ENCODE measurements around the gene ARSJ. TPM values are rescaled to one million over a fixed set of nuclear protein-coding genes. Genes with fewer than 3 reads are reported as not detected.

Gene ARSJ
- total RNA-seq, 1 experiment from 2014 or later: 43.9 TPM

- BruUV-seq (replicated peaks): no TSS peak
- intact Hi-C loops (cut with micrococcal nuclease; ENCODE audit: unreplicated experiment) (no loop called here), in situ Hi-C loops (cut with HindIII; ENCODE audit: low pct_unique_long_range_greater_than_20kb, low sequenced_read_pairs) (no loop called here)
- ChIA-PET POLR2A (interaction anchor here (1.0 kb wide), 1 partner anchor 77 kb away, joined by 7 read pairs; no protein-coding TSS in a partner anchor), CTCF (no interaction called here)
- H3K4me1 ChIP-seq (ENCODE audit: control insufficient read depth, insufficient read depth, low read length): no peaks in the 10 kb centered on the region
- no peak overlapping the region for H3K27ac ChIP-seq (ENCODE audit: low read length)
- no peaks in the 10 kb centered on the region for H3K36me3 ChIP-seq (ENCODE audit: control insufficient read depth, insufficient read depth, low read length)
- no peak for TF ChIP-seq CTCF (IDR thresholded peaks at IDR 0.05)
- no peak for TF ChIP-seq TCF7L2 (IDR thresholded peaks at IDR 0.05; ENCODE audit: low read depth, low read length)
- no peak for TF ChIP-seq REST (IDR thresholded peaks at IDR 0.05; ENCODE audit: insufficient read depth in 1 of 2, low read depth in 2 of 2, low read length in 1 of 2)
- TF ChIP-seq SIN3A (IDR thresholded peaks at IDR 0.05; ENCODE audit: borderline replicate concordance, insufficient read depth, low read depth, low read length): no peak
- H3K27me3 ChIP-seq (ENCODE audit: control insufficient read depth, insufficient read depth, low read length): no peaks in the 10 kb centered on the region
- ATAC-seq: no peak
- DNase-seq (ENCODE audit: low read depth, low spot score): no peak
- H3K9me3 ChIP-seq (ENCODE audit: control insufficient read depth, insufficient read depth, low read depth, low read length): no peaks in the 10 kb centered on the region
- no peak overlapping the region for H3K4me3 ChIP-seq (ENCODE audit: low read depth in 2 of 2, low read length in 2 of 2)
These were observed 105.9 kb downstream of the ARSJ start for GRCh38 chr4:113873508-113873907.

GRCh38 chr4:113872426-113873260, 106.8 kb downstream of the ARSJ start:
- DNase-seq (ENCODE audit: low read depth, low spot score): no peak

More at GRCh38 chr4:113872426-113873260, 106.8 kb downstream of the ARSJ start:
- TF ChIP-seq CTCF (IDR thresholded peaks at IDR 0.05) (no peak), POLR2AphosphoS5 (IDR thresholded peaks at IDR 0.05; ENCODE audit: low read depth, low read length) (no peak), REST (IDR thresholded peaks at IDR 0.05; ENCODE audit: insufficient read depth in 1 of 2, low read depth in 2 of 2, low read length in 1 of 2) (no peak), SIN3A (IDR thresholded peaks at IDR 0.05; ENCODE audit: borderline replicate concordance, insufficient read depth, low read depth, low read length) (no peak), TCF7L2 (IDR thresholded peaks at IDR 0.05; ENCODE audit: low read depth, low read length) (no peak)
- Histone ChIP-seq H3K4me3 (ENCODE audit: low read depth in 2 of 2, low read length in 2 of 2) (no peak overlapping the region), H3K36me3 (ENCODE audit: control insufficient read depth, insufficient read depth, low read length) (no peaks in the 10 kb centered on the region), H3K27ac (ENCODE audit: low read length) (no peak overlapping the region), H3K4me1 (ENCODE audit: control insufficient read depth, insufficient read depth, low read length) (no peaks in the 10 kb centered on the region), H3K9me3 (ENCODE audit: control insufficient read depth, insufficient read depth, low read depth, low read length) (no peaks in the 10 kb centered on the region), H3K27me3 (ENCODE audit: control insufficient read depth, insufficient read depth, low read length) (no peaks in the 10 kb centered on the region)
- ATAC-seq: no peak
- intact Hi-C loops (cut with micrococcal nuclease; ENCODE audit: unreplicated experiment): no loop called here
- in situ Hi-C loops (cut with HindIII; ENCODE audit: low pct_unique_long_range_greater_than_20kb, low sequenced_read_pairs): no loop called here
- CTCF ChIA-PET: no interaction called here
- POLR2A ChIA-PET: interaction anchor here (1.0 kb wide), 1 partner anchor 77 kb away, joined by 7 read pairs; no protein-coding TSS in a partner anchor
- no TSS peak for BruUV-seq (replicated peaks)

Measured in Panc1 (cell line).